Measurements from ENCODE around the gene SERTAD3. TPM values are rescaled to one million over a fixed set of nuclear protein-coding genes. Genes with fewer than 3 reads are reported as not detected.

The SERTAD3 gene
- total RNA-seq, 1 donor from 2014 or later, result 31.4 TPM

GRCh38 chr19:40453151-40453735 is 9.1 kb upstream of the SERTAD3 start:
- H3K27me3 Mint-ChIP-seq (ENCODE audit: unreplicated experiment), result no peaks in the 10 kb centered on the region
- H3K9me3 Mint-ChIP-seq (ENCODE audit: unreplicated experiment), result no peaks in the 10 kb centered on the region
- no peak overlapping the region for H3K4me3 Mint-ChIP-seq (ENCODE audit: unreplicated experiment)
- H3K36me3 Mint-ChIP-seq (ENCODE audit: unreplicated experiment), result peaks cover 5% of the 10 kb centered on the region
- TF ChIP-seq, protein P1, sequence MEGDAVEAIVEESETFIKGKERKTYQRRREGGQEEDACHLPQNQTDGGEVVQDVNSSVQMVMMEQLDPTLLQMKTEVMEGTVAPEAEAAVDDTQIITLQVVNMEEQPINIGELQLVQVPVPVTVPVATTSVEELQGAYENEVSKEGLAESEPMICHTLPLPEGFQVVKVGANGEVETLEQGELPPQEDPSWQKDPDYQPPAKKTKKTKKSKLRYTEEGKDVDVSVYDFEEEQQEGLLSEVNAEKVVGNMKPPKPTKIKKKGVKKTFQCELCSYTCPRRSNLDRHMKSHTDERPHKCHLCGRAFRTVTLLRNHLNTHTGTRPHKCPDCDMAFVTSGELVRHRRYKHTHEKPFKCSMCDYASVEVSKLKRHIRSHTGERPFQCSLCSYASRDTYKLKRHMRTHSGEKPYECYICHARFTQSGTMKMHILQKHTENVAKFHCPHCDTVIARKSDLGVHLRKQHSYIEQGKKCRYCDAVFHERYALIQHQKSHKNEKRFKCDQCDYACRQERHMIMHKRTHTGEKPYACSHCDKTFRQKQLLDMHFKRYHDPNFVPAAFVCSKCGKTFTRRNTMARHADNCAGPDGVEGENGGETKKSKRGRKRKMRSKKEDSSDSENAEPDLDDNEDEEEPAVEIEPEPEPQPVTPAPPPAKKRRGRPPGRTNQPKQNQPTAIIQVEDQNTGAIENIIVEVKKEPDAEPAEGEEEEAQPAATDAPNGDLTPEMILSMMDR (IDR thresholded peaks at IDR 0.05), result no peak
- DNase-seq (ENCODE audit: extremely low spot score, unreplicated experiment), result no peak
- H3K4me1 Mint-ChIP-seq (ENCODE audit: unreplicated experiment), result no peaks in the 10 kb centered on the region
- no peak overlapping the region for H3K27ac Mint-ChIP-seq (ENCODE audit: unreplicated experiment)

- TF ChIP-seq, protein P1 (IDR thresholded peaks at IDR 0.05), result no peak
- Mint-ChIP-seq H3K27ac (ENCODE audit: unreplicated experiment) (no peak overlapping the region), H3K9me3 (ENCODE audit: unreplicated experiment) (no peaks in the 10 kb centered on the region), H3K36me3 (ENCODE audit: unreplicated experiment) (peaks cover 5% of the 10 kb centered on the region), H3K27me3 (ENCODE audit: unreplicated experiment) (no peaks in the 10 kb centered on the region), H3K4me1 (ENCODE audit: unreplicated experiment) (no peaks in the 10 kb centered on the region), H3K4me3 (ENCODE audit: unreplicated experiment) (no peak overlapping the region)
- DNase-seq (ENCODE audit: extremely low spot score, unreplicated experiment), result no peak
Measured at GRCh38 chr19:40452016-40452415, 7.9 kb upstream of the SERTAD3 start.

GRCh38 chr19:40450664-40451063 is 6.5 kb upstream of the SERTAD3 start:
- H3K36me3 Mint-ChIP-seq (ENCODE audit: unreplicated experiment), result peaks cover 5% of the 10 kb centered on the region
- no peak overlapping the region for H3K27ac Mint-ChIP-seq (ENCODE audit: unreplicated experiment)
- peaks cover 5% of the 10 kb centered on the region for H3K4me1 Mint-ChIP-seq (ENCODE audit: unreplicated experiment)
- TF ChIP-seq, protein P1 (IDR thresholded peaks at IDR 0.05), result no peak
- no peaks in the 10 kb centered on the region for H3K9me3 Mint-ChIP-seq (ENCODE audit: unreplicated experiment)
- no peak for DNase-seq (ENCODE audit: extremely low spot score, unreplicated experiment)
- no peaks in the 10 kb centered on the region for H3K27me3 Mint-ChIP-seq (ENCODE audit: unreplicated experiment)
- no peak overlapping the region for H3K4me3 Mint-ChIP-seq (ENCODE audit: unreplicated experiment)

DNA sequence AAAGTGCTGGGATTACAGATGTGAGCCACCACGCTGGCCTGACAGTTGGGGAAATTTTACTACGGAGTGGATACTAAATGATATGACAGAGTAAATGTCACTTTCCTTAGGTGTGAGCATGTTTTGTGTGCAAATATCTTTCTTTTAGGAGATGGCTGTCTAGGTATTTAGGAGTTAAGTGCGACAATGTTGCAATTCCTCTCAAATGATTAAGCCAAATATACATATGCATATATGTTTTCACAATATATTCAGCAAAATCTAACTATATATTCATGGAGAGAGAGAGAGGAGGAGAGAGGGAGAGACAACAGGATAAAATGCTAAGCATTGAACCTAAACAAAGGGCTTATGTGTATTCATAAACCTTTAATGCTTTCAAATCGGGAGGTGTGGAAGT is 5.4 kb upstream of the SERTAD3 start:
- Mint-ChIP-seq H3K27me3 (ENCODE audit: unreplicated experiment) (no peaks in the 10 kb centered on the region), H3K9me3 (ENCODE audit: unreplicated experiment) (no peaks in the 10 kb centered on the region), H3K36me3 (ENCODE audit: unreplicated experiment) (peaks cover 5% of the 10 kb centered on the region), H3K4me3 (ENCODE audit: unreplicated experiment) (no peak overlapping the region), H3K27ac (ENCODE audit: unreplicated experiment) (no peak overlapping the region), H3K4me1 (ENCODE audit: unreplicated experiment) (peaks cover 12% of the 10 kb centered on the region)
- DNase-seq (ENCODE audit: extremely low spot score, unreplicated experiment), result no peak
- TF ChIP-seq, protein P1 (IDR thresholded peaks at IDR 0.05), result no peak

- peak overlapping the region; percentile 65 for H3K27ac Mint-ChIP-seq (ENCODE audit: unreplicated experiment)
- H3K27me3 Mint-ChIP-seq (ENCODE audit: unreplicated experiment), result no peaks in the 10 kb centered on the region
- no peak overlapping the region for H3K4me3 Mint-ChIP-seq (ENCODE audit: unreplicated experiment)
- H3K36me3 Mint-ChIP-seq (ENCODE audit: unreplicated experiment), result peaks cover 5% of the 10 kb centered on the region
- H3K9me3 Mint-ChIP-seq (ENCODE audit: unreplicated experiment), result no peaks in the 10 kb centered on the region
- TF ChIP-seq, protein P1 (IDR thresholded peaks at IDR 0.05), result no peak
- H3K4me1 Mint-ChIP-seq (ENCODE audit: unreplicated experiment), result peaks cover 24% of the 10 kb centered on the region
- DNase-seq (ENCODE audit: extremely low spot score, unreplicated experiment), result no peak
Measured at GRCh38 chr19:40446263-40446784, 2.2 kb upstream of the SERTAD3 start.
